Peyer's patch (tissue), 4 donors: ENCODE data around the gene ACOX1.

Experiments used
- CTCF ChIP-seq, 6 experiments: fragments of 450-650 bp in 4 of 6; fragments of 200-600 bp in 2 of 6; sonication (generic) in 1 of 6; IDR thresholded peaks; one replicate each; pipeline ENCODE4 v1.5.1; 2017 to 2019; ENCODE audit warnings: antibody characterized with exemption in 6 of 6, mild to moderate bottlenecking in 3 of 6, moderate library complexity in 1 of 6
- POLR2A ChIP-seq, 2 donors: fragments of 450-650 bp; IDR thresholded peaks; one replicate each; pipeline ENCODE4 v1.5.1; 2017; ENCODE audit warnings: antibody characterized with exemption in 2 of 2, mild to moderate bottlenecking in 2 of 2, moderate library complexity in 2 of 2

GRCh38 chr17:76027159-76027839 lies 48.3 kb upstream of the ACOX1 start, which contains the start of gene EVPL:
- TF ChIP-seq CTCF (IDR thresholded peaks at IDR 0.05), result no peak
- peak; percentile 65 to 84 for TF ChIP-seq POLR2A (IDR thresholded peaks at IDR 0.05)
